A549 (cell line): ENCODE measurements around the gene PDE4D. TPM values are rescaled to one million over a fixed set of nuclear protein-coding genes. Genes with fewer than 3 reads are reported as not detected.

Source experiments
- ATAC-seq, 2 experiments: fragments of 200-7000 bp in 1 of 2; fragments of >200 bp in 1 of 2; cut with Nextera tagmentation in 1 of 2; cut with Tn5 transposase in 1 of 2; 3 replicates each; pipeline versions ENCODE4 v1.8.0 to v1.9.1; 2018 to 2020; ENCODE audit warnings: mild to moderate bottlenecking in 1 of 2, moderate library complexity in 1 of 2
- CTCF ChIA-PET: fragments of 300-600 bp; sonication (Branson Sonifier 250); formaldehyde crosslinking; extraction: SDS; loops from one replicate; lab custom pipeline; 2021; ENCODE audit warnings: antibody characterized with exemption, inconsistent platforms; lab: Yijun Ruan, JAX
- POLR2A ChIA-PET: fragments of 350-600 bp; formaldehyde crosslinking; extraction: SDS; loops from one replicate; lab custom pipeline; 2021; ENCODE audit warnings: antibody characterized with exemption, inconsistent platforms; lab: Yijun Ruan, JAX
- DNase-seq, 2 experiments: peaks; one replicate each; pipeline versions ENCODE4 v3.0.0 to v3.0.0-alpha.2; 2011 to 2016; ENCODE audit warnings: low read depth in 1 of 2, low spot score in 1 of 2
- FAIRE-seq: peaks from 2 replicates; lab custom pipeline; 2011; peaks lifted over from hg19 to GRCh38; lab: Jason Lieb, UNC
- H3K27ac ChIP-seq, 2 experiments: fragments of >200 bp; sonication (Bioruptor Twin); formaldehyde crosslinking; 3 replicates each; pipeline ENCODE4 v1.5.1; 2016 to 2017
- H3K4me1 ChIP-seq: fragments of >200 bp; sonication (Bioruptor Twin); formaldehyde crosslinking; 3 replicates; pipeline ENCODE4 v1.6.1; 2016
- H3K4me2 ChIP-seq: fragments of >200 bp; sonication (Bioruptor Twin); formaldehyde crosslinking; 3 replicates; pipeline ENCODE4 v1.6.1; 2016
- H3K4me3 ChIP-seq: fragments of >200 bp; sonication (Bioruptor Twin); formaldehyde crosslinking; 3 replicates; pipeline ENCODE4 v1.5.1; 2016
- H3K9me3 ChIP-seq: fragments of >200 bp; sonication (Bioruptor Twin); formaldehyde crosslinking; 3 replicates; pipeline ENCODE4 v1.6.1; 2016
- CBX8 ChIP-seq: fragments of 200-600 bp; sonication (generic); IDR thresholded peaks from 2 replicates; pipeline ENCODE4 v1.6.1; 2016
- CHD2 ChIP-seq: fragments of 150-350 bp; IDR thresholded peaks from 2 replicates; pipeline ENCODE4 v1.6.1; 2014; ENCODE audit warnings: low read length; ENCODE audit not compliant: partially characterized antibody
- CHD4 ChIP-seq: fragments of 200-600 bp; sonication (generic); IDR thresholded peaks from 2 replicates; pipeline ENCODE4 v1.6.1; 2016; ENCODE audit warnings: antibody characterized with exemption, mild to moderate bottlenecking, borderline replicate concordance
- FOXS1 ChIP-seq: fragments of 250-450 bp; sonication (Bioruptor Pico); IDR thresholded peaks from 2 replicates; pipeline ENCODE4 v1.5.0; 2020; ENCODE audit warnings: mild to moderate bottlenecking, moderate library complexity
- HDAC2 ChIP-seq: fragments of 200-600 bp; sonication (generic); IDR thresholded peaks from 2 replicates; pipeline ENCODE4 v1.6.1; 2016
- KDM1A ChIP-seq: fragments of 200-600 bp; sonication (generic); IDR thresholded peaks from 2 replicates; pipeline ENCODE4 v1.6.1; 2016; ENCODE audit warnings: low read depth, mild to moderate bottlenecking
- MAFK ChIP-seq: fragments of 450-650 bp; IDR thresholded peaks from 2 replicates; pipeline ENCODE4 v1.6.1; 2014; ENCODE audit not compliant: partially characterized antibody
- NR3C1 ChIP-seq: fragments of >200 bp; sonication (Bioruptor Twin); formaldehyde crosslinking; IDR thresholded peaks from 3 replicates; pipeline ENCODE4 v1.6.1; 2017
- RAD21 ChIP-seq, 2 experiments: fragments of >200 bp in 1 of 2; sonication (Bioruptor Twin) in 1 of 2; formaldehyde crosslinking in 1 of 2; IDR thresholded peaks in 1 of 2; conservative IDR thresholded peaks in 1 of 2; 2 replicates in 1 of 2; 3 replicates in 1 of 2; pipeline ENCODE4 v1.6.1; 2012 to 2018; ENCODE audit warnings: inconsistent platforms in 1 of 2
- RCOR1 ChIP-seq: fragments of 150-350 bp; IDR thresholded peaks from 2 replicates; pipeline ENCODE4 v1.6.1; 2014; ENCODE audit warnings: antibody characterized with exemption, low read length, low read depth
- RFX5 ChIP-seq: fragments of 450-650 bp; IDR thresholded peaks from 2 replicates; pipeline ENCODE4 v1.7.1; 2014; ENCODE audit warnings: antibody characterized with exemption, mild to moderate bottlenecking, moderate library complexity
- RNF2 ChIP-seq: fragments of 200-600 bp; sonication (generic); IDR thresholded peaks from 2 replicates; pipeline ENCODE4 v1.6.1; 2016; ENCODE audit warnings: low read depth, mild to moderate bottlenecking, antibody characterized with exemption, moderate library complexity, borderline replicate concordance
- SREBF2 ChIP-seq: fragments of 450-650 bp; IDR thresholded peaks from 2 replicates; pipeline ENCODE4 v1.6.1; 2014; ENCODE audit warnings: mild to moderate bottlenecking, moderate library complexity
- TP53 ChIP-seq: fragments of 250-450 bp; sonication (Bioruptor Pico); IDR thresholded peaks from 2 replicates; pipeline ENCODE4 v1.5.0; 2021; ENCODE audit warnings: mild to moderate bottlenecking, moderate library complexity
- WGBS: methylation state at CpG from one replicate; pipeline ENCODE4 v1.1.6; 2017; ENCODE audit errors: missing lambda C conversion rate; 5-methylcytosine and 5-hydroxymethylcytosine counted together
- polyA plus RNA-seq, 4 experiments: library from polyadenylated mRNA; depleted of rRNA in 3 of 4; stranded (reverse); fragments of >200 nt; fragmentation: RNase III in 1 of 4; extraction: RNeasy Plus Mini Kit Qiagen cat#74134 plus additional on column Dnase treatment in 1 of 4; gene quantifications; 2 replicates in 3 of 4; 3 replicates in 1 of 4; pipeline ENCODE4 v1.2.3, GENCODE V29; 2011 to 2017
- TF ChIP-seq, protein P1 (sequence below): fragments of >200 bp; sonication (Bioruptor Twin); formaldehyde crosslinking; IDR thresholded peaks from 3 replicates; pipeline ENCODE4 v1.6.1; 2016
- TF ChIP-seq, protein P2 (sequence below): fragments of 250-450 bp; sonication (Bioruptor Pico); IDR thresholded peaks from 2 replicates; pipeline ENCODE4 v1.5.0; 2020; ENCODE audit warnings: low read depth, mild to moderate bottlenecking, moderate library complexity
- TF ChIP-seq, protein P3 (sequence below): fragments of 150-350 bp; IDR thresholded peaks from 2 replicates; pipeline ENCODE4 v1.6.1; 2014; ENCODE audit warnings: low read depth, mild to moderate bottlenecking, low read length
- TF ChIP-seq, protein P4 (sequence below): fragments of 250-450 bp; sonication (Bioruptor Pico); IDR thresholded peaks from 2 replicates; pipeline ENCODE4 v1.5.0; 2021; ENCODE audit warnings: mild to moderate bottlenecking, moderate library complexity, borderline replicate concordance
- TF ChIP-seq, protein P5 (sequence below): fragments of >200 bp; sonication (Bioruptor Twin); formaldehyde crosslinking; IDR thresholded peaks from 3 replicates; pipeline ENCODE4 v1.5.1; 2016

Gene PDE4D
- polyA plus RNA-seq, 2 of the 4 experiments (the other 2 are of a cell fraction) = 74.0 to 213 TPM

DNA sequence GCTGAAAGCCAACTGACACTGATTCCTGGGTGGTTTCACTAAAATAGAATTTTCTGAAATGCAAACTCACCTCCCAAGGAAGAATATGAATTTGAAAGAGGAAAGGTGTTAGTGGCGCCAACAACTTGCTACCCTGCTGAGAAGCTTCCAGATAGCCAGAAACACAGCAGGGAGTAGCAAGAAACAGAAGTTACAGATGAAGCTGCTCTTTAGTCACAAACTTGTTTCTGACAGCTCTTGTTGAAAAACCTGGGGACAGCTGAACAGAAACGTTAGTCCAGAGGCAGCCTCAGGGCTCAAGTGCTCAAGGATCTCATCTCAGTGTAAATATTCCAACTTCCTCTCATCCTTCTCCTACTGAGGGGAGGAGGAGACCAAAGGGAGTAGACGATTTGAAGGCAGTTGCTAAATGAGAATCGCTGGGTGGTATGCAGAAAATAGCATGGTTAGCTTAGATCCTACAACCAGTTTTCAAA is 184.1 kb downstream of the PDE4D start (continued):
- TF ChIP-seq, protein P1, sequence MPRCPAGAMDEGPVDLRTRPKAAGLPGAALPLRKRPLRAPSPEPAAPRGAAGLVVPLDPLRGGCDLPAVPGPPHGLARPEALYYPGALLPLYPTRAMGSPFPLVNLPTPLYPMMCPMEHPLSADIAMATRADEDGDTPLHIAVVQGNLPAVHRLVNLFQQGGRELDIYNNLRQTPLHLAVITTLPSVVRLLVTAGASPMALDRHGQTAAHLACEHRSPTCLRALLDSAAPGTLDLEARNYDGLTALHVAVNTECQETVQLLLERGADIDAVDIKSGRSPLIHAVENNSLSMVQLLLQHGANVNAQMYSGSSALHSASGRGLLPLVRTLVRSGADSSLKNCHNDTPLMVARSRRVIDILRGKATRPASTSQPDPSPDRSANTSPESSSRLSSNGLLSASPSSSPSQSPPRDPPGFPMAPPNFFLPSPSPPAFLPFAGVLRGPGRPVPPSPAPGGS = no peak

DNA sequence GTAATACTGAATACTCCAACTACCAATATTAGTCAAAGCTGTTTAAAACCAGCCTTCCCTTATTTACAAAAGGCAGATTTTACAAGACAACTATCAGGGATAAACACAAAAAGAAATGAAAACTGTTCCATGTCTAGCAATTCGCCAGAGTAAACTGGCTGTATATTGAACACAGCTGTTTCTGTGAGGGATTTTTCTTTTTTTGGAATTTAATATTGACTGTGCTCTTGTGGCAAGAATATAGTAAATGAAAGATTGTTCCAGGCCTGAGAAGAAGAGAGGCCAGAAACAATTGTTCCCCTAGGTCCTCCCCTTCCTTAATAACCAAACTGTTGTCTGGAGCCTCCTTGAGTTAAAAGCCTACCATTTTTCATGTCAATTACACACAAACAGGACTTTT is 188.6 kb downstream of the PDE4D start:
- FAIRE-seq (no peak), ATAC-seq (no peak), DNase-seq (no peak)
- WGBS = 89% methylated on average over 1 of the region's 1 CpG
- Histone ChIP-seq H3K4me1 (peaks cover 17% of the 10 kb centered on the region), H3K4me3 (no peak overlapping the region), H3K27ac (no peak overlapping the region), H3K9me3 (no peaks in the 10 kb centered on the region), H3K4me2 (no peak overlapping the region)
- ChIA-PET POLR2A (no interaction called here), CTCF (no interaction called here)
- TF ChIP-seq MAFK (no peak), RNF2 (no peak), FOXS1 (CRISPR knock-in tag) (no peak), KDM1A (no peak), SREBF2 (no peak), NR3C1 (no peak), CHD4 (no peak), CBX8 (no peak), RFX5 (no peak), RCOR1 (no peak), RAD21 (conservative IDR thresholded peaks at IDR 0.05 in 1 of 2, IDR thresholded peaks at IDR 0.05 in 1 of 2) (no peak), CHD2 (no peak), TP53 (no peak), HDAC2 (no peak)
- TF ChIP-seq, protein P2, sequence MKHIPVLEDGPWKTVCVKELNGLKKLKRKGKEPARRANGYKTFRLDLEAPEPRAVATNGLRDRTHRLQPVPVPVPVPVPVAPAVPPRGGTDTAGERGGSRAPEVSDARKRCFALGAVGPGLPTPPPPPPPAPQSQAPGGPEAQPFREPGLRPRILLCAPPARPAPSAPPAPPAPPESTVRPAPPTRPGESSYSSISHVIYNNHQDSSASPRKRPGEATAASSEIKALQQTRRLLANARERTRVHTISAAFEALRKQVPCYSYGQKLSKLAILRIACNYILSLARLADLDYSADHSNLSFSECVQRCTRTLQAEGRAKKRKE (CRISPR knock-in tag) = no peak
- TF ChIP-seq, protein P3, sequence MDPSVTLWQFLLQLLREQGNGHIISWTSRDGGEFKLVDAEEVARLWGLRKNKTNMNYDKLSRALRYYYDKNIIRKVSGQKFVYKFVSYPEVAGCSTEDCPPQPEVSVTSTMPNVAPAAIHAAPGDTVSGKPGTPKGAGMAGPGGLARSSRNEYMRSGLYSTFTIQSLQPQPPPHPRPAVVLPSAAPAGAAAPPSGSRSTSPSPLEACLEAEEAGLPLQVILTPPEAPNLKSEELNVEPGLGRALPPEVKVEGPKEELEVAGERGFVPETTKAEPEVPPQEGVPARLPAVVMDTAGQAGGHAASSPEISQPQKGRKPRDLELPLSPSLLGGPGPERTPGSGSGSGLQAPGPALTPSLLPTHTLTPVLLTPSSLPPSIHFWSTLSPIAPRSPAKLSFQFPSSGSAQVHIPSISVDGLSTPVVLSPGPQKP = no peak
- TF ChIP-seq, protein P4, sequence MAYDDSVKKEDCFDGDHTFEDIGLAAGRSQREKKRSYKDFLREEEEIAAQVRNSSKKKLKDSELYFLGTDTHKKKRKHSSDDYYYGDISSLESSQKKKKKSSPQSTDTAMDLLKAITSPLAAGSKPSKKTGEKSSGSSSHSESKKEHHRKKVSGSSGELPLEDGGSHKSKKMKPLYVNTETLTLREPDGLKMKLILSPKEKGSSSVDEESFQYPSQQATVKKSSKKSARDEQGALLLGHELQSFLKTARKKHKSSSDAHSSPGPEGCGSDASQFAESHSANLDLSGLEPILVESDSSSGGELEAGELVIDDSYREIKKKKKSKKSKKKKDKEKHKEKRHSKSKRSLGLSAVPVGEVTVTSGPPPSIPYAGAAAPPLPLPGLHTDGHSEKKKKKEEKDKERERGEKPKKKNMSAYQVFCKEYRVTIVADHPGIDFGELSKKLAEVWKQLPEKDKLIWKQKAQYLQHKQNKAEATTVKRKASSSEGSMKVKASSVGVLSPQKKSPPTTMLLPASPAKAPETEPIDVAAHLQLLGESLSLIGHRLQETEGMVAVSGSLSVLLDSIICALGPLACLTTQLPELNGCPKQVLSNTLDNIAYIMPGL (CRISPR knock-in tag) = no peak
- TF ChIP-seq, protein P5, sequence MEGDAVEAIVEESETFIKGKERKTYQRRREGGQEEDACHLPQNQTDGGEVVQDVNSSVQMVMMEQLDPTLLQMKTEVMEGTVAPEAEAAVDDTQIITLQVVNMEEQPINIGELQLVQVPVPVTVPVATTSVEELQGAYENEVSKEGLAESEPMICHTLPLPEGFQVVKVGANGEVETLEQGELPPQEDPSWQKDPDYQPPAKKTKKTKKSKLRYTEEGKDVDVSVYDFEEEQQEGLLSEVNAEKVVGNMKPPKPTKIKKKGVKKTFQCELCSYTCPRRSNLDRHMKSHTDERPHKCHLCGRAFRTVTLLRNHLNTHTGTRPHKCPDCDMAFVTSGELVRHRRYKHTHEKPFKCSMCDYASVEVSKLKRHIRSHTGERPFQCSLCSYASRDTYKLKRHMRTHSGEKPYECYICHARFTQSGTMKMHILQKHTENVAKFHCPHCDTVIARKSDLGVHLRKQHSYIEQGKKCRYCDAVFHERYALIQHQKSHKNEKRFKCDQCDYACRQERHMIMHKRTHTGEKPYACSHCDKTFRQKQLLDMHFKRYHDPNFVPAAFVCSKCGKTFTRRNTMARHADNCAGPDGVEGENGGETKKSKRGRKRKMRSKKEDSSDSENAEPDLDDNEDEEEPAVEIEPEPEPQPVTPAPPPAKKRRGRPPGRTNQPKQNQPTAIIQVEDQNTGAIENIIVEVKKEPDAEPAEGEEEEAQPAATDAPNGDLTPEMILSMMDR = no peak
- TF ChIP-seq, protein P1 = no peak
